MV-4-11 (cell line): ENCODE data around the gene PAX5.

Experiments used
- DNase-seq: peaks from one replicate; lab custom pipeline; 2025; lab: John Stamatoyannopoulos, UW

Gene PAX5

GRCh38 chr9:36961051-36961450 is 73.0 kb downstream of the PAX5 start:
- DNase-seq = no peak

DNA sequence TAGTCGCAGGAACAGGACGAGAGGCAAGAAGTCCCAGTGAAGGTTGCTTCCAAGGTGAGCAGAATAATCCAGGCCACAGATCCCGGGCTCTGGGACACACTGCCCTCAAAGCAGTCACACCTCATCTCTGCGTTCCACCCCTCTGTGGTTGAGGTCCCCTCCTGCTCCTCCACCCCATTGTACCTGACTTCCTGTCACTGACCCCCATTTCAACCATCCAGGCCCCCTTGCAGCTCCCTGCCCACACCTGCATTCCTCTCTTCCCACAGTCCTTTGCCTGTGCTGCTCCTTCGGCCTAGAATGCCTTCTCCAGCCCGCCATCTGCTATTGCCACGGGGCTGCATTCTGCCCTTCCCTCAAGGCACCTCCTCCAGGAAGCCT is 73.5 kb downstream of the PAX5 start:
- DNase-seq = no peak

DNA sequence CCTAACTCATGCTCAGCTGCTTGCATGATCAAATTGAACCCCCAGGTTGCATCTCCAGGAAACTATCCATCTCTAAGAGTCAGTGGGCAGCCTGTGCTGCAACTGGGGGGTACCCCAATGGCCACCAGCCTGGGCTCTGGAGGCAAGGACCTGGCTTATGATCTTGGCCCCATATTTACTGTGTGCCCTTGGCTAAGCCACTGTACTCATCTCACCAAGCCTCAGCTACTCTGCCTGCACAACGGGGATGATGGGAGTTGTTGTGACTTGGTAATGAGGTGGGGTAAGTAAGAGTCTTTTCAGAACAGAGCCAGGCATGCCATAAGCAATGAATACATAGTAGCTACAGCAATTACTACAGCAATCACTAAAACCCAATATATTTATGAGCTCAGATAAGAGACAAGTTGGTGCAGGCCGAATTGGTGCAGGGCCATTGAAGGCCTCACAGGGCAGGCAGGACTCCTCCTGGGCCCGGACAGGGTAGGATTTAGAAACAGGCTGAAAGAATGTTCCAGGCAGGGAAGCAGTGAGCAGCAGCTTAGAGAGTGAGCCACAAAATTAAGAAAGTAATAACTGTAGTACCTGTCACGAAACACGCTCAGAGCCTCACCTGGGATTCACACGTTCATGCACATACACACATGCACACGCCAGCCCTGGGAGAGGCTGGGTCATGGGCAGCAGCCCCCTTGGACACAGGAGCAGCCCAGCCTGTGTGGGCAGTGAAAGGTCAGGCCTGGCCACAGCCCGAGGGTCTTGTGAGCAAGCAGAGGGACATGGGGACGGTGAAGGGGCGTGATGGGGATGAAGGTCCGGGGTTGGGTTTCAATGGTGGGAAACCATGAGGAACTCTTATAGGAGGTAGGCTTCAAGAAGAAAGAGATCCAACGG is 74.1 kb downstream of the PAX5 start:
- DNase-seq = no peak

DNA sequence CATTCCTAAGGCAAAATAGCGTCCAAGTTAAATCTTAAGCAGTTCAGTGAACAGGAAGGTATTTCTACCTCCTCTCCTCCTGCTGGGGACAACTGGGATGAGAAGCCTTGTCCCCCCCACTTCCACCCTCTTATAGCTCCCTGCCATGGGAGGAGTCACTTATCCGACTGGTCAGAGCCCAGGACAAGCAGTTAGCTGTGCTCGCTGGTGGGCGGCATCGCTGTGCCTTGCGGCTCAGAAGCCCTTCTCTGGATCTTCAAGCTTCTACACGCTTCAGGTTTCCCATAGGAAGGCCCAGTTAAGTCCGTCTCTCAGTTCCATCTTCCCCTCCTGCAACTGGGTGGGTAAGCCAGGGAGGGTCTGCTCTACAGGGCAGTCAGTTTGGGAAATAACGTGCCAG is 77.2 kb downstream of the PAX5 start:
- DNase-seq = no peak

- no peak for DNase-seq
Measured at GRCh38 chr9:36950389-36950788, 83.7 kb downstream of the PAX5 start.

GRCh38 chr9:36949466-36949865 is 84.6 kb downstream of the PAX5 start:
- DNase-seq = no peak

DNA sequence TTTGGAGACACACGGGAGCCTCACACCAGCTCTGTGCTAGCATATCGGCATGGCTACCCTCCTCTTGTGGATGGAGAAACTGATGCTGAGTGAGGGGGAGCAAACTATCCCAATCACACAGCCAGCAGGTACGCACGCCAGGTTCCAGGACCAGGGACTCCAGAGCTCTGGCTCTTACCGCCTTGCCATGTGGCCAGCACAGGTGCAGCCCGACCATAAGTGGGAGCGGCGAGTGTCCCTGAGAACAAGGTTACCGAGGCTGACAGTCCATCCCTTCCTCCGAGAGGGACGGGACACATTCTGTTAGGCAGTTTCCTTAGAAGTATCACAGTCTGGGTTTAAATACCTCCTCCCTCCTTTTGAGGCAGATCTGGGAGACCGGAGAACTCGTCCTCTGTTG is 86.0 kb downstream of the PAX5 start:
- no peak for DNase-seq

DNA sequence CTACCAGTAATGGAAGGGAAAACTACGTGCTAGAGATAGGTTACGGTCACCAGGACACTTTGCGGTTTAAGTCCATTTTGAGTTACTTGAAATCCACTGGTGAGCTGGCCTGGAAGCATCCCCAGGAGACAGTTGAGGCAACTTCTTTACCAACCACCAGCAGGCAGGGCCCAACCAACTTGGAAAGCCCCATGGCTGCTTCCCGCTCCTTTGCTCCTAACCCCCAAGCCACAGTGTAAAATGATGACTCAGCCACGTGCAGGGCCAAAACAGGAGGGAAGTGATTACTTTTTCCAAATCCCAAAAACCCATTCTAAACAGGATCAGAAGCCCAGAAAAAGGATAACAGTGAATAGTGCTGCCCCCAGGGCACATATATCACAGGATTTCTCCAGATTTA is 87.4 kb downstream of the PAX5 start:
- no peak for DNase-seq

DNA sequence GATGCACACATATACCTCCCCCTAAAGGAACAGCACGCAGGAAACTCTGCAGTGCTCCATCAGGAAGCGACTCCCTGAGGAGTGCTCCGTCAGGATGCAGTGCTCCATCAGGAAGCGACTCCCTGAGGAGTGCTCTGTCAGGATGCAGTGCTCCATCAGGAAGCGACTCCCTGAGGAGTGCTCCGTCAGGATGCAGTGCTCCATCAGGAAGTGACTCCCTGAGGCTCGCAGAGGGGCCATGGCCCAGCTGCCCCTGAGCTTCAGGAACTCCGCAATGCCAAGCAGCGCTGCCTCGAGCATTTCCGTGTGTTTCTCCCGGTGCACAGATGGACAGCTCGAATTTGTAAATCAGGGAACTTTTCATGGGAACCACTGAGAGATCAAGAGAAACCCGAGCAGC is 88.1 kb downstream of the PAX5 start:
- no peak for DNase-seq

GRCh38 chr9:36942891-36943290 is 91.2 kb downstream of the PAX5 start:
- no peak for DNase-seq

DNA sequence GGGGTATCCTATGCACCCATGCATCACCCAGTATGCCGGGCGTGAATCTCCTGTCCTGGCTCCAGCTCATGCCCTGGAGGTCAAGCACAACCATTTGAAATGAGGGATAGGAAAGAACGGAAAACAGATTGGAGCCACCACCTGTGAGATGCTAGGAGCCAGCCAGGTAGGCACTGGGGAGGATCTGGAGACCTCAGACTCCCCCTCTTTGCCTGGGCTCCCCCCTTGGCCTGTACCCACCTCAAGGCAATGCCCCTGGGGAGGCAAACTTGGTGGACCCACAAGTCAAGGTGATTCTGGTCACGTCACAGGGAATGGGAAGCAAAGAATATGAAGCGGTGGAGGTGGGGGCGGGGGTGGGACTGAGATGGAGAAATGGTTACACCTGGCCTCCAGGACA is 92.6 kb downstream of the PAX5 start:
- DNase-seq = no peak

DNA sequence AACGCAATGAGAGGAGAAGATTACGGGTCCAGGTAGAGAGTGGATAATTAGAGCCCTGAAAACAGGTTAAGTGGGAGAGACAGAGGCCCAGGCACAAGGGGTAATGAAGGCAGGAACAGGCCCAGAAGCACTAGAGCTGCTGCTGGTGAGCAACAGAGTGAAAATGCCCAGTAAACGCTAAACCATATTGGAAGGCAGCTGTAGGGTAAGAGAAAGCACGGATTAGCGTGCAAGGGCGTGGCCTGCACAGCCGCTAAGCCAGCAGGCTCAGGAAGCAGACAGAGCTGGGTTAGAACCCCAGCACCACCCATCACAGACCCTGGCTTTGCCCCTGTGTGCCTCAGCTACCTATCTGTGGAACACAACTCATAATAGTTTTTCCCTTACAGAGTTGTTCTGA is 93.2 kb downstream of the PAX5 start:
- no peak for DNase-seq

GRCh38 chr9:36940500-36940853 is 93.6 kb downstream of the PAX5 start:
- no peak for DNase-seq

- DNase-seq = no peak
Measured at GRCh38 chr9:36939655-36940499, 94.2 kb downstream of the PAX5 start.

DNA sequence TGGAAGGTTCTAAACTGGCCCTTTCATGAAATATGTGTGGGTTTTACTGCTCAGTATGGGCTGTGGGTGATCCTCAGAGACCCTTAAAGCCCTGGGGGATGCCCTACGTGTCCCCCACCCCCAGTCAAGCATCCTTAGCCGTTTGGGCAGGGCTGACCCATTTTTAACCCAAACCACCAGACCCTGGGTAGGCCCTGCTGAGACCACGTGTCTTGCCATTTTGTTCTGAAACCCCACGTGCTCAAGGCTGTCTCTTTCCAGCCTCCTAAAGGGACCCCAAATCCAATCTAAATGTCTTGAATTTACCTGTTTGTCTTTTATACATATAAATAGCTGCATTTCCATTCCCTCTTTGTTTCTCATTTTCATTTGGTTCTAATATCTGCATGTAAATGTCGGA is 94.9 kb downstream of the PAX5 start:
- DNase-seq = no peak

GRCh38 chr9:36938617-36939016 is 95.5 kb downstream of the PAX5 start:
- DNase-seq = no peak

DNA sequence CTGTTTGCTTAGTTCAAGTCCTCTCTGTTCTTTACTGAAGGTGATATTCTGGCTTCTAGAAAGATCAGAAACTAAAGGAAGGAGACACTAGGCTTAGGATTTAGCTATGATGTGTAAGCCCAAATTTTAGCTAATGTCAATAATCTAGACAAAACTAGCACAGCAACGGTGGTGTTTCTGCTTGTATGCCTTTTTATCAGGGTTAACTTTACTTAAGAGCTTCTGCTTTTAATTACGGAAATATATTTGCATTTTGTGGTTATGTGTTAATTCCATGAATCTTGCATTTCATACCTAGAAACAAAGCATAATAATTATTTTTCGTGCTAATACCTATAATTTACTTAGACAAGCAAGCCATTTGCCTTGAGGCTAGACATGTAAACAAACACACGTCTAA is 96.1 kb downstream of the PAX5 start:
- DNase-seq = no peak

GRCh38 chr9:36937346-36937745 is 96.7 kb downstream of the PAX5 start:
- no peak for DNase-seq

DNA sequence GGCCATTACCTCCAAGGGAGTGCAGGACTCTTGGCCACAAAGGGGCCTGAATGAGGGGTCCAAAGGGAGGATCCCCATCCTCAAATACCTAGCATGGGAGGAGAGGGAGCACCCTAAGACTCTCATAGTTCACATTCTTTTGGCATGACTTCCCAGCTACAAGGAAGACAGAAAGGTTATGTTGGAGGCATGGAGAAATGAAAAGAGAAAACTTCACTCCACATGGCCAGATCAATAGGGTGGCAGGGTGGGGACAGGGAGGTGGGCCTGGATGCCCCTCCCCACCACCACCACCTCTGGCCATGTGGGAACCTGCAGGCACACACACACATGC is 97.6 kb downstream of the PAX5 start:
- DNase-seq = no peak

- DNase-seq = no peak
Measured at GRCh38 chr9:36935768-36936497, 98.1 kb downstream of the PAX5 start.

DNA sequence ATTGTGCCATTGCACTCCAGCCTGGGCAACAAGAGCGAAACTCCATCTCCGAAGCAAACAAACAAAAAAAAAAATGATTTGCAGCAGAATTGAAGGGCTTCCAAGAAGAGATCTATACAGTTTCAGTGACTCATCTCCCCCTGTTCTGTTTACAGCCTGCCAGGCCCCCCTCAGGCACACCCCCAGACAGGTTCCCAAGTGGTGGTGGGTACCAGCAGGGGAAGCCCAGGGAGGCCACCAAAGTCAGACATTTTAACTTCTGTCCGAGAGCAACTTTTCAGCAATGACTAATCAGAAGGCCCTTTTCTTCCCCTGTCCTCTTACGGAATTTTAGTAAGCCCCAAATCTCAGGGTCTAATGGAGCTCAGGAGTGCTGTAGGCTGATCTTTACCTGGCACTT is 98.7 kb downstream of the PAX5 start:
- DNase-seq = no peak

DNA sequence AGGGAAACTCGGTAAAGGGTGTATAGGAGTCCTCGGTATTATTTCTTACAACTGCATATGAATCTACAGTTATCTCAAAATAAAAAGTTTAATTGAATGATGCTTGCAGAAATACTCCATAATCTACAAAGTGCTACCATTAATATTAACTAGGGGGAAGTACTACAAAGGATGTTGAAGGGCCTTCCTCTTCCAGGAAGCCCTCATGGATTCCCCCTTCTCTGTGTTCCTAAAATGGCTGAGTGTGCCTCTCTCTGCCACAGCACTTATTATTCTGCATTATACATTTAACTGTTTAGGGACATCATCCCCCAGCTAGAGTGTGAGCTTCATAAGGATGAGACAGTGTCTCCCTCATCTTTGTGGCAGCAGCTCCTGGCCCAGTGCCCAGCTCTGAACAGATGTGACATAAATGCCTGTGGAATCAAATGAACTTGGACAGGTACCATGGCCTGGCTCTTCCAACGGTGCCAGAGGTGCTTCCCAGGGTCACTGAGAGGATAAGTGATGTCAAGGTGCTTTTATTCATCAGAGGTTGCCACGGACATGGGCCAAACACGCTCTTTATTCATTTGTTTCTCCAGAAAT is 99.5 kb downstream of the PAX5 start:
- DNase-seq = no peak
